ENCODE measurements around the gene FSTL4. TPM values are rescaled to one million over a fixed set of nuclear protein-coding genes. Genes with fewer than 3 reads are reported as not detected.
A peak's percentile ranks its signal among the peaks of the same experiment; 100 is the strongest.

FSTL4 gene
- total and polyA plus RNA-seq, 2 donors from 2014 or later = 0.09 to 4.0 TPM

DNA sequence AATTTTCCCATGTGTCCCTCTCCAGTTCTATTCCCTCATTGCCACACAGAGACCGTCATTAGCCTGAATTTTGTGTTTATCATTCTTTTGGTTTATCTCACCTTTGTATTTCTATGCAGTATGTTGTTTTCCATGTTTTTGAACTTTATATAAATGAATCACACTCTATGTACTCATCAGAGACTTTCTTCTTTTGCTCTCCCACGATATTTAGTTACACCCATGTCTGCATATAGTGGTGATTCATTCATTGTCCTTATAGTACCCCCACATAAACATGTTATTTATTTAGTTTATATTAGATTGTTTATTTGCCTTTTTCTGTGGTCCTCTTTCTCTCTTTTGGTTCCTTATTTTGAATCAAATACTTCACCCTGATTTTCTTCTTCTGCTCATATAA, 199.7 kb downstream of the FSTL4 start:
- TF ChIP-seq, protein P1, sequence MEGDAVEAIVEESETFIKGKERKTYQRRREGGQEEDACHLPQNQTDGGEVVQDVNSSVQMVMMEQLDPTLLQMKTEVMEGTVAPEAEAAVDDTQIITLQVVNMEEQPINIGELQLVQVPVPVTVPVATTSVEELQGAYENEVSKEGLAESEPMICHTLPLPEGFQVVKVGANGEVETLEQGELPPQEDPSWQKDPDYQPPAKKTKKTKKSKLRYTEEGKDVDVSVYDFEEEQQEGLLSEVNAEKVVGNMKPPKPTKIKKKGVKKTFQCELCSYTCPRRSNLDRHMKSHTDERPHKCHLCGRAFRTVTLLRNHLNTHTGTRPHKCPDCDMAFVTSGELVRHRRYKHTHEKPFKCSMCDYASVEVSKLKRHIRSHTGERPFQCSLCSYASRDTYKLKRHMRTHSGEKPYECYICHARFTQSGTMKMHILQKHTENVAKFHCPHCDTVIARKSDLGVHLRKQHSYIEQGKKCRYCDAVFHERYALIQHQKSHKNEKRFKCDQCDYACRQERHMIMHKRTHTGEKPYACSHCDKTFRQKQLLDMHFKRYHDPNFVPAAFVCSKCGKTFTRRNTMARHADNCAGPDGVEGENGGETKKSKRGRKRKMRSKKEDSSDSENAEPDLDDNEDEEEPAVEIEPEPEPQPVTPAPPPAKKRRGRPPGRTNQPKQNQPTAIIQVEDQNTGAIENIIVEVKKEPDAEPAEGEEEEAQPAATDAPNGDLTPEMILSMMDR (IDR thresholded peaks at IDR 0.05; ENCODE audit: borderline replicate concordance, extremely low read depth, insufficient read depth) = no peak
- Histone ChIP-seq H3K9ac (ENCODE audit: low read length in 3 of 3) (no peak overlapping the region), H3K9me3 (ENCODE audit: control insufficient read depth in 2 of 3, insufficient read depth in 1 of 3, low read length in 3 of 3) (no peaks in the 10 kb centered on the region), H3K27me3 (ENCODE audit: control insufficient read depth, insufficient read depth, low read length) (peaks cover 6% of the 10 kb centered on the region), H3K36me3 (ENCODE audit: control insufficient read depth in 2 of 3, insufficient read depth in 3 of 3, low read length in 3 of 3) (no peaks in the 10 kb centered on the region), H3K4me3 (ENCODE audit: low read length in 3 of 3) (no peak overlapping the region), H3K27ac (ENCODE audit: low read depth in 2 of 2, low read length in 2 of 2) (no peak overlapping the region), H3K4me1 (ENCODE audit: control insufficient read depth in 2 of 3, insufficient read depth in 2 of 3, low read depth in 1 of 3, low read length in 3 of 3) (peaks cover 0 to 4% (median 2%) of the 10 kb centered on the region in 3 donors)
- intact Hi-C loops (cut with DNase I) = no loop called here
- DNase-seq (no peak), FAIRE-seq (no peak)

GRCh38 chr5:133410335-133410828, 202.0 kb downstream of the FSTL4 start:
- H3K9me3 ChIP-seq (ENCODE audit: control insufficient read depth in 2 of 3, insufficient read depth in 1 of 3, low read length in 3 of 3) = no peaks in the 10 kb centered on the region
- TF ChIP-seq, protein P1 (IDR thresholded peaks at IDR 0.05; ENCODE audit: borderline replicate concordance, extremely low read depth, insufficient read depth) = no peak
- no peak overlapping the region for H3K4me3 ChIP-seq (ENCODE audit: low read length in 3 of 3)
- no peaks in the 10 kb centered on the region for H3K36me3 ChIP-seq (ENCODE audit: control insufficient read depth in 2 of 3, insufficient read depth in 3 of 3, low read length in 3 of 3)
- DNase-seq (no peak), FAIRE-seq (no peak)
- intact Hi-C loops (cut with DNase I) = no loop called here
- no peak overlapping the region for H3K9ac ChIP-seq (ENCODE audit: low read length in 3 of 3)
- H3K4me1 ChIP-seq (ENCODE audit: control insufficient read depth in 2 of 3, insufficient read depth in 2 of 3, low read depth in 1 of 3, low read length in 3 of 3) = peaks cover 0 to 7% (median 2%) of the 10 kb centered on the region in 3 donors
- no peak overlapping the region for H3K27ac ChIP-seq (ENCODE audit: low read depth in 2 of 2, low read length in 2 of 2)
- H3K27me3 ChIP-seq (ENCODE audit: control insufficient read depth, insufficient read depth, low read length) = peaks cover 6% of the 10 kb centered on the region

- Histone ChIP-seq H3K9me3 (ENCODE audit: control insufficient read depth in 2 of 3, insufficient read depth in 1 of 3, low read length in 3 of 3) (no peaks in the 10 kb centered on the region), H3K27ac (ENCODE audit: low read depth in 2 of 2, low read length in 2 of 2) (no peak overlapping the region), H3K27me3 (ENCODE audit: control insufficient read depth, insufficient read depth, low read length) (peaks cover 5% of the 10 kb centered on the region), H3K36me3 (ENCODE audit: control insufficient read depth in 2 of 3, insufficient read depth in 3 of 3, low read length in 3 of 3) (no peaks in the 10 kb centered on the region), H3K4me1 (ENCODE audit: control insufficient read depth in 2 of 3, insufficient read depth in 2 of 3, low read depth in 1 of 3, low read length in 3 of 3) (peaks cover 0 to 7% (median 2%) of the 10 kb centered on the region in 3 donors), H3K9ac (ENCODE audit: low read length in 3 of 3) (no peak overlapping the region), H3K4me3 (ENCODE audit: low read length in 3 of 3) (no peak overlapping the region)
- intact Hi-C loops (cut with DNase I) = no loop called here
- peak in 1 of 5 donors; percentile 25 for DNase-seq
- no peak for FAIRE-seq
- TF ChIP-seq, protein P1 (IDR thresholded peaks at IDR 0.05; ENCODE audit: borderline replicate concordance, extremely low read depth, insufficient read depth) = no peak
Observed at GRCh38 chr5:133409210-133409674, 203.1 kb downstream of the FSTL4 start.

DNA sequence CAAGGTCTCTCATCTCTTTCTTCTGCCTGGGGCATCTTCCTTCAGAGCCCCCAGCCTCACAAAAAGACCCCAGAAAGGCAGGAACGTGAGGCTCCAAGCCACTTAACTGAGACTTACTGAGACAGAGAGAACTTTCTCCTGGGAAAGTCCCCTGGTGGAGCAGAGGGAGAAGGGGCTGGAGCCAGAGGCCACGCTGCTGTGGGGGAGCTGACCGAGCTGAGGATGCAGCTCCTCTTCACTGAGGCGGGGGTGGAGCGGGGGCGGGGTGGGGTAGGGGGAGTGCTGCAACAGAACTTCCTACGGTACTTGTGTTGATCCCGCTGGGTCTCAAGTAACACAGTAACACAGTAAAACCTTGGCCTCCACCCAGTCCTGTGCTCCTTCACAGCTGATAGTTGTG, 204.0 kb downstream of the FSTL4 start:
- no peak overlapping the region for H3K27ac ChIP-seq (ENCODE audit: low read depth in 2 of 2, low read length in 2 of 2)
- intact Hi-C loops (cut with DNase I) = no loop called here
- no peaks in the 10 kb centered on the region for H3K9me3 ChIP-seq (ENCODE audit: control insufficient read depth in 2 of 3, insufficient read depth in 1 of 3, low read length in 3 of 3)
- peaks cover 3% of the 10 kb centered on the region for H3K27me3 ChIP-seq (ENCODE audit: control insufficient read depth, insufficient read depth, low read length)
- no peaks in the 10 kb centered on the region for H3K36me3 ChIP-seq (ENCODE audit: control insufficient read depth in 2 of 3, insufficient read depth in 3 of 3, low read length in 3 of 3)
- peak in 1 of 5 donors; percentile 47 for DNase-seq
- H3K4me1 ChIP-seq (ENCODE audit: control insufficient read depth in 2 of 3, insufficient read depth in 2 of 3, low read depth in 1 of 3, low read length in 3 of 3) = peaks cover 0 to 7% (median 2%) of the 10 kb centered on the region in 3 donors
- no peak overlapping the region for H3K4me3 ChIP-seq (ENCODE audit: low read length in 3 of 3)
- no peak for FAIRE-seq
- no peak overlapping the region for H3K9ac ChIP-seq (ENCODE audit: low read length in 3 of 3)
- TF ChIP-seq, protein P1 (IDR thresholded peaks at IDR 0.05; ENCODE audit: borderline replicate concordance, extremely low read depth, insufficient read depth) = no peak
